Coronary artery (tissue), 2 donors: ENCODE measurements around the gene PRF1.
"Not testable (repeated sequence)": the region's sequence is repeated elsewhere in the genome, so short reads cannot be mapped to it uniquely, and the experiment has no call there.

Experiments used
- DNase-seq: peaks from one replicate; pipeline ENCODE4 v3.0.0-alpha.2; 2017; ENCODE audit warnings: low spot score
- H3K27ac ChIP-seq, 2 donors: fragments of 200-600 bp; sonication (generic); one replicate each; pipeline ENCODE4 v1.5.1; 2016 to 2019
- H3K4me3 ChIP-seq: fragments of 200-600 bp; sonication (generic); 2 replicates; pipeline ENCODE4 v1.5.1; 2016; ENCODE audit warnings: mild to moderate bottlenecking, moderate library complexity
- TF ChIP-seq, protein P1 (sequence below): fragments of 200-600 bp; sonication (generic); IDR thresholded peaks from one replicate; pipeline ENCODE4 v1.5.1; 2019; ENCODE audit warnings: antibody characterized with exemption

Gene PRF1

DNA sequence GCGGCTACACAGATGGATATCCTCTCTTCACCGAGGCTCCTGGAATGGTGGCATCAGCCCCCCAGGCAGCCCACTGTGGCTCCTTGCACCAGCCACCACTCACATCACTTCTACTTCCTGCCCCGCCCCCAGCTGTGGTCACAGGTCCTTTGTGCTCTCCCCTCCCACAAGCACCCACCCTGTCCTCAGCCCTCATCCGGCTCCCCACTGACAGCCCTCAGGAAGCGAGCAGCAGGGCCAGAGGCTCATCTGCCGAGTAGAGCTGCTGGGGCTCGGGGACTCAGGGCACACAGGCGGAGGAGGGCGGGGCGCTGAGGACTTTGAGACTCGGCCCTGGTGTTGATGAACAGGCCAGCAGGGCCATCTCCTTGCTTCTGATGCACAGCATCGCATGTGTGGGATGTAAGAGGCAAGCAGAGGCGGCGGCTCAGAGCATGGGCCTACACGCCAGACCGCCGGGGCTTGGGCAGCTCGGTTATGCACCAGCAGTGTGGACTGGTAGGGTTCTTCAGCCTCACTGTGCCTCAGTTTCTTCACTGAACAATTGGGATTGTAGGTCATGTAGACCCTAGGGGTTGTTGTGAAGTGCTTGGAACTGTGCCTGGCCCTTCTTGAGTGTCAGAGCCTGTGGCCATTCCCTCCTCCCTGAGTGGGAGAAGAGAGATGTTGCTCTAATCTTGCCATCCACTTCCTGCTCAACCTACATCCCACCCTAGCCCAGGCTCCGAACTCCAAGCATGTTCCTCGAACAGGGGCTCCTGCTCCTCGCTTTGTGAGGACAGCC is at the start of gene PRF1:
Gene PRF1 (minus strand): TSS at position 77 of the 784 bp plus-strand sequence. CDS start 1,839 bp downstream, outside the sequence.
- H3K4me3 ChIP-seq = no peak within 1 kb of the TSS
- no peak for DNase-seq
- TF ChIP-seq, protein P1, sequence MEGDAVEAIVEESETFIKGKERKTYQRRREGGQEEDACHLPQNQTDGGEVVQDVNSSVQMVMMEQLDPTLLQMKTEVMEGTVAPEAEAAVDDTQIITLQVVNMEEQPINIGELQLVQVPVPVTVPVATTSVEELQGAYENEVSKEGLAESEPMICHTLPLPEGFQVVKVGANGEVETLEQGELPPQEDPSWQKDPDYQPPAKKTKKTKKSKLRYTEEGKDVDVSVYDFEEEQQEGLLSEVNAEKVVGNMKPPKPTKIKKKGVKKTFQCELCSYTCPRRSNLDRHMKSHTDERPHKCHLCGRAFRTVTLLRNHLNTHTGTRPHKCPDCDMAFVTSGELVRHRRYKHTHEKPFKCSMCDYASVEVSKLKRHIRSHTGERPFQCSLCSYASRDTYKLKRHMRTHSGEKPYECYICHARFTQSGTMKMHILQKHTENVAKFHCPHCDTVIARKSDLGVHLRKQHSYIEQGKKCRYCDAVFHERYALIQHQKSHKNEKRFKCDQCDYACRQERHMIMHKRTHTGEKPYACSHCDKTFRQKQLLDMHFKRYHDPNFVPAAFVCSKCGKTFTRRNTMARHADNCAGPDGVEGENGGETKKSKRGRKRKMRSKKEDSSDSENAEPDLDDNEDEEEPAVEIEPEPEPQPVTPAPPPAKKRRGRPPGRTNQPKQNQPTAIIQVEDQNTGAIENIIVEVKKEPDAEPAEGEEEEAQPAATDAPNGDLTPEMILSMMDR = no peak
- no peak within 1 kb of the TSS for H3K27ac ChIP-seq

DNA sequence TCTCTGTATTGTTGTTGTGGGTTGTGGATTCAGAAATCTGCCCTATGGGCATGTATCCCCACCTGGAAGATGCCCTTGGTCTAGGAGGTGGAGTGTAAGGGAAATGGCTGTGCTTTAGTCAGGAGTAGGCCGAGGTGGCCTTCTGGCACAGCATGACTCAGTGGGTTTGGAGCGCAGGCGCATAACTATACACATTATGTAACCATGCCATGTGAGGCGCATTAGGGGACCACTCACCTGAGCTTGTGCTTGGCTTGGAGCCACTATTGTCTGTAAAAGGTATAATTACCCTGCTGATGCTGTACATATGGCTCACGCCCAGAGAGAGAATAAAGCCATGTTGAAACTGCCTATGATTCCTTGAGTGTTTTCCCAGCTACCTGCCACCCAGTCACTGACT is 49.1 kb upstream of the PRF1 start:
- Histone ChIP-seq H3K27ac (no peak overlapping the region), H3K4me3 (no peak overlapping the region)
- no peak for DNase-seq
- TF ChIP-seq, protein P1 = no peak

DNA sequence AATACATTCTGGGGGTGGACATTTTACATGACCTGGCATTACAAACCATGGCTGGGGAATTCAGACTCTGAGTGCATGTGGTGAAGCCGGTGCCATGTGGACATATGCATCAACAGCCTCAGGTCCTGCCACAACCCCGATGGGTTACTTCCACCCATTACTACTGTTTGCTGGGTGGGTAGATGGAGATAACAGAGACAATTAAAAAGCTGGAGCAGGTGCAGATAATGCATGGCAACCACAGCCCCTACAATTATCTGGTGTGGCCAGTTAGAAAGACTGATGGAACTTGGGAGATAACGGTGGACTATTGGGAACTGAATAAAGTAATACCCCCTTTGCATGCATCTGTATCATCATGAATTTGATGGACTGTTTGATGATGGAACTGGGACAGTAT is 48.2 kb upstream of the PRF1 start:
- TF ChIP-seq, protein P1 = no peak
- Histone ChIP-seq H3K4me3 (no peak overlapping the region), H3K27ac (no peak overlapping the region)
- DNase-seq = no peak

DNA sequence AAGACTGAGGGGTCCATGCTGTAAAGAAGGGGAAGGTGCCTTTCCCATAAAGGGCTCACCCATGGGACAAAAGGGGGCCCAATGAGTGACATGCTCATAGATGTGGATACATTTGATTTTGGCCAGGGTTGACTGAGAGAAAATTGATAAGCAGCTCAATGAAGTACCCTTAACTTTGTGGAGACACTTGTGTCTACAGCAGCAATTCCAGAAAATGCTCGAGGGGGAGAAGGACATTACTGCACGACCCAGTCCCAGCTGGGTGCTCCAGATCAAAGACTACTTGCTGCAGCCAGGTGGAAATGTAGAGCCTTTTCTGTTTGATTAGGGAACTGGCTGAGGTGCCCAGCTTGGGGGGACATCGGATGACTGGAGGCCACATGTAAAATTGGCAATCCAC is 47.6 kb upstream of the PRF1 start:
- no peak for DNase-seq
- TF ChIP-seq, protein P1 = no peak
- H3K27ac ChIP-seq = no peak overlapping the region
- no peak overlapping the region for H3K4me3 ChIP-seq

DNA sequence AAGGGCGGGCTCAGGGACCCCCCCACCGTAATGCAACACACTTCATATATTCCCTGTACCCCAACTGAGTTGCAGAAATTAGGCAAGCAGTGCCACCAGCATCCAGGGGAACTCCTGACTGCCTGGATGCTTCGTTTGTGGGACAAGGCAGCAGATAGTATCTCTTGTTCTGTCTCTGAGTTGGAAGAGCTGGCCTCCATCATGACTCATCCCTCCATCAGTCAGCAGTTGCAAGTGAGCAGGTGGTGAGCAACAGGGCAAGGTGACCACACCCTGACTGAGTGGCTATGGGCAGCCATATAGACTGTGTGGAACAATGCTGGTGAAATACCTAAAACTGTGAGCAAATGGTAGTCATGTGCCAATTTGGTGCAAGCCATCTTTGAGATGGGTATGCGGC is 47.0 kb upstream of the PRF1 start:
- DNase-seq = no peak
- no peak overlapping the region for H3K4me3 ChIP-seq
- H3K27ac ChIP-seq = no peak overlapping the region
- TF ChIP-seq, protein P1 = no peak

DNA sequence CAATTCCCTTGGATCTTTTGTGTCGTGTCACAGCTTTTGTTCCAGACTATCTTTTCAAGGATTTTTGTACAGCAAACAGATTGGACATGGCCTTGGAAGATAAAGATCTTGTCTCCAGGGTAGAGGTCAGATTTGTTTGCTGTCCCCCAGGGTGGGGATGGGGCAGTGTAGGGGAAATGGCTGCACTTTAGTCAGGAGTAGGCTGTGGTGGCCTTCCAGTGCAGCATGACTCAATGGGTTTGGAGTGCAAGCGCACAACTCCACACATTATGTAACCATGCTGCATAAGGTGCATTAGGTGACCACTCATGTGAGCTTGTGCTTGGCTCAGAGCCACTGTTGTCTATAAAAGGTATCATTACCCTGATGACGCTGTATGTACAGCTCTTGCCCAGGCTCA is 45.9 kb upstream of the PRF1 start:
- Histone ChIP-seq H3K27ac (no peak overlapping the region), H3K4me3 (no peak overlapping the region)
- DNase-seq = no peak
- TF ChIP-seq, protein P1 = no peak

DNA sequence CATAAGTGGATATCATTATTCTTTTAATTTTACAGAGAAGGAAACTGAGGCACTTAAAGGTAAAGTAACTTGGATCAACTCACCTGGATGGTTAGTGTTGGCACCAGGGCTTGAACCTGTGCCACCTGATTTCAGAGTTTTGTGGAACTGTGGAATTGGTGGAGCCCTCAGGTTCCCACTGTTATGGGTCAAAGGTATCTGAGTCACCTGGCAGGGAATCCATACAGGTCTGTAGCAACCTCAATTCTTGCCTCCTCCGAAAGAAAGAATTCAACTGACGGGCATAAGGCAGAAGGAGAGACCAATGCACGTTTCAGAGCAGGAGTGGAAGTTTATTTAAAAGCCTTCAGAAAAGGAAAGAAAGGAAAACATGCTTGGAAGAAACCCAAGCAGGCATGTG is 44.5 kb upstream of the PRF1 start:
- TF ChIP-seq, protein P1 = no peak
- H3K27ac ChIP-seq = no peak overlapping the region

DNA sequence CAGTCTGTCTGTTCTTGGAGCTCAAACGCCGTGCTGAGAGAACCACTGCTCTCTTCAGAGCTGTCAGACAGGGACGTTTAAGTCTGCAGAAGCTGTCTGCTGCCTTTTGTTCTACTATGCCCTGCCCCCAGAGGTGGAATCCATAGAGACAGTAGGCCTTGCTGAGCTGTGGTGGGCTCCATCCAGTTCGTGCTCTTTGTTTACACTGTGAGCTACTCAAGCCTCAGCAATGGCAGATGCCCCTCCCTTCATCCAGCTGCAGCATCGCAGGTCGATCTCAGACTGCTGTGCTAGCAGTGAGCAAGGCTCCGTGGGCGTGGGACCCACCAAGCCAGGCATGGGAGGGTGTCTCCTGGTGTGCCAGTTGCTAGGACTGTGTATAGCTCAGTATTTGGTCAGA is 42.4 kb upstream of the PRF1 start:
- H3K27ac ChIP-seq, DNase-seq, H3K4me3 ChIP-seq: not testable (repeated sequence)

More for the DNA sequence above, 44.5 kb upstream of the PRF1 start:
- no peak for DNase-seq
- H3K4me3 ChIP-seq = no peak overlapping the region

DNA sequence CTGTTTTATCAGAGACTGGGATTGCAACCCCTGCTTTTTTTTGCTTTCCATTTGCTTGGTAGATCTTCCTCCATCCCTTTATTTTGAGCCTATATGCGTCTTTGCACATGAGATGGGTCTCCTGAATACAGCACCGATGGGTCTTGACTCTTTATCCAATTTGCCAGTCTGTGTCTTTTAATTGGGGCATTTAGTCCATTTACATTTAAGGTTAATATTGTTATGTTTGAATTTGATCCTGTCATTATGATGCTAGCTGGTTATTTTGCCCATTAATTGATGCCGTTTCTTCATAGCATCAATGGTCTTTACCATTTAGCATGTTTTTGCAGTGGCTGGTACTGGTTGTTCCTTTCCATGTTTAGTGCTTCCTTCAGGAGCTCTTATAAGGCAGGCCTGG is 40.7 kb upstream of the PRF1 start:
- not testable (repeated sequence) for H3K27ac ChIP-seq, H3K4me3 ChIP-seq, DNase-seq

DNA sequence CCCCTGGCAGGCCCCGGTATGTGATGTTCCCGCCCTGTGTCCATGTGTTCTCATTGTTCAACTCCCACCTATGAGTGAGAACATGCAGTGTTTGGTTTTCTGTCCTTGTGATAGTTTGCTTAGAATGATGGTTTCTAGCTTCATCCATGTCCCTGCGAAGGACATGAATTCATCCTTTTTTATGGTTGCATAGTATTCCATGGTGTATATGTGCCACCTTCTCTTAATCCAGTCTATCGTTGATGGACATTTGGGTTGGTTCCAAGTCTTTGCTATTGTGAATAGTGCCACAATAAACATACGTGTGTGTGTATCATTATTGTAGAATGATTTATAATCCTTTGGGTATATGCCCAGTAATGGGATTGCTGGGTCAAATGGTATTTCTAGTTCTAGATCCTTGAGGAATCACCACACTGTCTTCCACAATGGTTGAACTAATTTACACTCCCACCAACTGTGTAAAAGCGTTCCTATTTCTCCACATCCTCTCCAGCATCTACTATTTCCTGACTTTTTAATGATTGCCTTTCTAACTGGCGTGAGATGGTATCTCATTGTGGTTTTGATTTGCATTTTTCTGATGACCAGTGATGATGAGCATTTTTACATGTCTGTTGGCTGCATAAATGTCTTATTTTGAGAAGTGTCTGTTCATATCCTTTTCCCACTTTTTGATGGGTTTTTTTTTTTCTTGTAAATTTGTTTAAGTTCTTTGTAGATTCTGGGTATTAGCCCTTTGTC is 37.3 kb upstream of the PRF1 start:
- not testable (repeated sequence) for DNase-seq, H3K4me3 ChIP-seq, H3K27ac ChIP-seq
